ENCODE data around the gene FAM180B. TPM values are rescaled to one million over a fixed set of nuclear protein-coding genes. Genes with fewer than 3 reads are reported as not detected.

FAM180B gene
- total and polyA plus RNA-seq, 4 donors: not detected

DNA sequence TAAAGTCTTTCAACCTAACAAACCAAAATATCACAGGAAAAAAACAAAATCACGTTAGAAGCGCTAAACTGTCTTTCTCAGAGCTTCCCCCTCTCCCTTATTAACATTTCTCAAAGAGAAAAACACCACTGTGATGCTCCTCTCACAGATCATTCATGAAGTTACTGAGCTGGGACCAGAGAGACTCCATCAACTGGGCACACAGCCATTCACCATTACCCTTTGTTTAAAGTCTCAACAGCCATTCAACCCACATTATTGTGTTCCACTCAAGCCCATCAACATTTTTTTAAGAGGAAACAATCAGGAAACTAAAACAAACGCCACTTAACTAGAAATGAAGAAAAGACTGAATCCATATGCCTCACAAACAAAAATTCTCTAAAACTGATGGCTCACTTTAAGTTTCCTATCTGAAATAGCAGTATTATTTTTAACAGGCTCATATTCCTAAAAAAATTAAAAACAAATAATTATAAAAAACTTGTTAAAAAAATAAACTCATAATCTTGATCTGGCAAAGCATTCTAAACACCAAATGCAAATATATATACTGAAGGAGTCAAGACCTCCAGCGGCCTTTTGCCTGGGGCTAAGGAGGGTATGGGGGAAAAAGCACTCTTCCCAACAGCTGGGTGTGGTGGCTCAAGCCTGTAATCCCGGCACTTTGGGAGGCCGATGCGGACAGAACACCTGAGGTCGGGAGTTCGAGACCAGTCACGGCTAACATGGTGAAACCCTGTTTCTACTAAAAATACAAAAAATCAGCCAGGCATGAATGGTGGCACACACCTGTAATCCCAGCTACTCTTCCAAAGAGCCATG is 47.5 kb upstream of the FAM180B start:
- peaks cover 5 to 23% (median 18%) of the 10 kb centered on the region in 4 donors for H3K4me1 ChIP-seq (ENCODE audit: control insufficient read depth in 4 of 4, insufficient read depth in 4 of 4, low read length in 3 of 4)
- no peak for DNase-seq (ENCODE audit: low spot score)
- TF ChIP-seq HNF4A (conservative IDR thresholded peaks at IDR 0.05) (no peak), RAD21 (IDR thresholded peaks at IDR 0.05) (no peak), GABPA (IDR thresholded peaks at IDR 0.05 in 1 of 2, conservative IDR thresholded peaks at IDR 0.05 in 1 of 2) (no peak), SP1 (IDR thresholded peaks at IDR 0.05) (no peak), EGR1 (IDR thresholded peaks at IDR 0.05; ENCODE audit: low read depth in 2 of 2) (no peak), TAF1 (conservative IDR thresholded peaks at IDR 0.05) (no peak), RXRA (IDR thresholded peaks at IDR 0.05) (no peak), HNF4G (IDR thresholded peaks at IDR 0.05) (no peak), NR2F2 (IDR thresholded peaks at IDR 0.05) (no peak), FOXA1 (IDR thresholded peaks at IDR 0.05) (no peak), JUND (IDR thresholded peaks at IDR 0.05) (no peak), YY1 (IDR thresholded peaks at IDR 0.05) (no peak), FOXA2 (IDR thresholded peaks at IDR 0.05) (no peak)
- TF ChIP-seq, protein P1, sequence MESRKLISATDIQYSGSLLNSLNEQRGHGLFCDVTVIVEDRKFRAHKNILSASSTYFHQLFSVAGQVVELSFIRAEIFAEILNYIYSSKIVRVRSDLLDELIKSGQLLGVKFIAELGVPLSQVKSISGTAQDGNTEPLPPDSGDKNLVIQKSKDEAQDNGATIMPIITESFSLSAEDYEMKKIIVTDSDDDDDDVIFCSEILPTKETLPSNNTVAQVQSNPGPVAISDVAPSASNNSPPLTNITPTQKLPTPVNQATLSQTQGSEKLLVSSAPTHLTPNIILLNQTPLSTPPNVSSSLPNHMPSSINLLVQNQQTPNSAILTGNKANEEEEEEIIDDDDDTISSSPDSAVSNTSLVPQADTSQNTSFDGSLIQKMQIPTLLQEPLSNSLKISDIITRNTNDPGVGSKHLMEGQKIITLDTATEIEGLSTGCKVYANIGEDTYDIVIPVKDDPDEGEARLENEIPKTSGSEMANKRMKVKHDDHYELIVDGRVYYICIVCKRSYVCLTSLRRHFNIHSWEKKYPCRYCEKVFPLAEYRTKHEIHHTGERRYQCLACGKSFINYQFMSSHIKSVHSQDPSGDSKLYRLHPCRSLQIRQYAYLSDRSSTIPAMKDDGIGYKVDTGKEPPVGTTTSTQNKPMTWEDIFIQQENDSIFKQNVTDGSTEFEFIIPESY (IDR thresholded peaks at IDR 0.05): no peak
- TF ChIP-seq, protein P2, sequence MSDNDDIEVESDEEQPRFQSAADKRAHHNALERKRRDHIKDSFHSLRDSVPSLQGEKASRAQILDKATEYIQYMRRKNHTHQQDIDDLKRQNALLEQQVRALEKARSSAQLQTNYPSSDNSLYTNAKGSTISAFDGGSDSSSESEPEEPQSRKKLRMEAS (IDR thresholded peaks at IDR 0.05): no peak
- TF ChIP-seq, protein P3, sequence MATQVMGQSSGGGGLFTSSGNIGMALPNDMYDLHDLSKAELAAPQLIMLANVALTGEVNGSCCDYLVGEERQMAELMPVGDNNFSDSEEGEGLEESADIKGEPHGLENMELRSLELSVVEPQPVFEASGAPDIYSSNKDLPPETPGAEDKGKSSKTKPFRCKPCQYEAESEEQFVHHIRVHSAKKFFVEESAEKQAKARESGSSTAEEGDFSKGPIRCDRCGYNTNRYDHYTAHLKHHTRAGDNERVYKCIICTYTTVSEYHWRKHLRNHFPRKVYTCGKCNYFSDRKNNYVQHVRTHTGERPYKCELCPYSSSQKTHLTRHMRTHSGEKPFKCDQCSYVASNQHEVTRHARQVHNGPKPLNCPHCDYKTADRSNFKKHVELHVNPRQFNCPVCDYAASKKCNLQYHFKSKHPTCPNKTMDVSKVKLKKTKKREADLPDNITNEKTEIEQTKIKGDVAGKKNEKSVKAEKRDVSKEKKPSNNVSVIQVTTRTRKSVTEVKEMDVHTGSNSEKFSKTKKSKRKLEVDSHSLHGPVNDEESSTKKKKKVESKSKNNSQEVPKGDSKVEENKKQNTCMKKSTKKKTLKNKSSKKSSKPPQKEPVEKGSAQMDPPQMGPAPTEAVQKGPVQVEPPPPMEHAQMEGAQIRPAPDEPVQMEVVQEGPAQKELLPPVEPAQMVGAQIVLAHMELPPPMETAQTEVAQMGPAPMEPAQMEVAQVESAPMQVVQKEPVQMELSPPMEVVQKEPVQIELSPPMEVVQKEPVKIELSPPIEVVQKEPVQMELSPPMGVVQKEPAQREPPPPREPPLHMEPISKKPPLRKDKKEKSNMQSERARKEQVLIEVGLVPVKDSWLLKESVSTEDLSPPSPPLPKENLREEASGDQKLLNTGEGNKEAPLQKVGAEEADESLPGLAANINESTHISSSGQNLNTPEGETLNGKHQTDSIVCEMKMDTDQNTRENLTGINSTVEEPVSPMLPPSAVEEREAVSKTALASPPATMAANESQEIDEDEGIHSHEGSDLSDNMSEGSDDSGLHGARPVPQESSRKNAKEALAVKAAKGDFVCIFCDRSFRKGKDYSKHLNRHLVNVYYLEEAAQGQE (IDR thresholded peaks at IDR 0.05): no peak
- TF ChIP-seq, protein P4, sequence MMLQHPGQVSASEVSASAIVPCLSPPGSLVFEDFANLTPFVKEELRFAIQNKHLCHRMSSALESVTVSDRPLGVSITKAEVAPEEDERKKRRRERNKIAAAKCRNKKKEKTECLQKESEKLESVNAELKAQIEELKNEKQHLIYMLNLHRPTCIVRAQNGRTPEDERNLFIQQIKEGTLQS (IDR thresholded peaks at IDR 0.05): no peak
- TF ChIP-seq, protein P5, sequence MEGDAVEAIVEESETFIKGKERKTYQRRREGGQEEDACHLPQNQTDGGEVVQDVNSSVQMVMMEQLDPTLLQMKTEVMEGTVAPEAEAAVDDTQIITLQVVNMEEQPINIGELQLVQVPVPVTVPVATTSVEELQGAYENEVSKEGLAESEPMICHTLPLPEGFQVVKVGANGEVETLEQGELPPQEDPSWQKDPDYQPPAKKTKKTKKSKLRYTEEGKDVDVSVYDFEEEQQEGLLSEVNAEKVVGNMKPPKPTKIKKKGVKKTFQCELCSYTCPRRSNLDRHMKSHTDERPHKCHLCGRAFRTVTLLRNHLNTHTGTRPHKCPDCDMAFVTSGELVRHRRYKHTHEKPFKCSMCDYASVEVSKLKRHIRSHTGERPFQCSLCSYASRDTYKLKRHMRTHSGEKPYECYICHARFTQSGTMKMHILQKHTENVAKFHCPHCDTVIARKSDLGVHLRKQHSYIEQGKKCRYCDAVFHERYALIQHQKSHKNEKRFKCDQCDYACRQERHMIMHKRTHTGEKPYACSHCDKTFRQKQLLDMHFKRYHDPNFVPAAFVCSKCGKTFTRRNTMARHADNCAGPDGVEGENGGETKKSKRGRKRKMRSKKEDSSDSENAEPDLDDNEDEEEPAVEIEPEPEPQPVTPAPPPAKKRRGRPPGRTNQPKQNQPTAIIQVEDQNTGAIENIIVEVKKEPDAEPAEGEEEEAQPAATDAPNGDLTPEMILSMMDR (IDR thresholded peaks at IDR 0.05; ENCODE audit: low read depth, low read length, missing input control): no peak
- H3K9ac ChIP-seq (ENCODE audit: low read depth in 1 of 2, low read length in 2 of 2): no peak overlapping the region
- H3K27me3 ChIP-seq (ENCODE audit: control insufficient read depth in 4 of 4, insufficient read depth in 4 of 4, low read length in 3 of 4): no peaks in the 10 kb centered on the region
- H3K36me3 ChIP-seq (ENCODE audit: control insufficient read depth in 4 of 4, insufficient read depth in 3 of 4, low read depth in 1 of 4, low read length in 3 of 4): no peaks in the 10 kb centered on the region
- 84% methylated on average over 10 of the region's 10 CpGs for WGBS
- no peak overlapping the region for H3K27ac ChIP-seq (ENCODE audit: low read depth in 1 of 2, low read length in 2 of 2)
- H3K4me3 ChIP-seq (ENCODE audit: low read depth in 1 of 3, low read length in 3 of 3): no peak overlapping the region
- H3K9me3 ChIP-seq (ENCODE audit: control insufficient read depth in 4 of 4, low read length in 3 of 4): no peaks in the 10 kb centered on the region
